ENCODE results near the gene LPXN. TPM values are rescaled to one million over a fixed set of nuclear protein-coding genes. Genes with fewer than 3 reads are reported as not detected.

Gene LPXN
- total and polyA plus RNA-seq, 10 of the 15 experiments (the other 5 are each of a cell fraction or from before 2014, with no cell fraction given) = 131 to 349 (median 201) TPM

- H3K79me2 ChIP-seq (ENCODE audit: control insufficient read depth, insufficient read depth, low read length) = peaks cover 84% of the 10 kb centered on the region
- WGBS (ENCODE audit: insufficient coverage, insufficient replicate concordance, low lambda C conversion rate, missing lambda C conversion rate) = 38% methylated on average over 4 of the region's 4 CpGs
- intact Hi-C loops (cut with micrococcal nuclease; ENCODE audit: unreplicated experiment) = no loop called here
Observed at GRCh38 chr11:58594826-58595225, 19.2 kb upstream of the LPXN start.

More at GRCh38 chr11:58594826-58595225, 19.2 kb upstream of the LPXN start:
- Histone ChIP-seq H2AFZ (ENCODE audit: control insufficient read depth, low read depth, low read length) (no peak overlapping the region), H3K9ac (ENCODE audit: control insufficient read depth, insufficient read depth, low read length) (no peak overlapping the region), H3K4me1 (ENCODE audit: control insufficient read depth, insufficient read depth, low read length) (peaks cover 5% of the 10 kb centered on the region), H3K4me2 (ENCODE audit: control insufficient read depth, insufficient read depth) (no peak overlapping the region), H3K27ac (ENCODE audit: control insufficient read depth, insufficient read depth) (no peak overlapping the region), H3K36me3 (ENCODE audit: control insufficient read depth in 2 of 2, insufficient read depth in 2 of 2, low read length in 1 of 2) (peaks cover 2 to 3% of the 10 kb centered on the region in 2 experiments), H3K27me3 (replicated peaks in 1 of 2; ENCODE audit: control insufficient read depth in 2 of 2, insufficient read depth in 2 of 2, low read length in 1 of 2) (no peaks in the 10 kb centered on the region), H3K4me3 (no peak overlapping the region), H3K9me3 (replicated peaks; ENCODE audit: control insufficient read depth, insufficient read depth, low read length) (no peaks in the 10 kb centered on the region), H4K20me1 (ENCODE audit: control insufficient read depth, insufficient read depth) (no peaks in the 10 kb centered on the region)
- POLR2A ChIA-PET = interaction anchor here (0.7 to 1.5 kb wide), 2 partner anchors 11 to 15 kb away, joined by 3 to 4 read pairs; no protein-coding TSS in a partner anchor
- no TSS peak for BruUV-seq (replicated peaks)
- DNase-seq (ENCODE audit: low read depth, low spot score) (no peak), FAIRE-seq (no peak), ATAC-seq (no peak)
- in situ Hi-C loops (cut with MboI) = loop anchor here (25.0 kb wide), 2 partner anchors 1067 to 1258 kb away; partner anchors contain the start of genes P2RX3, PATL1 and SSRP1
- RAD21 ChIA-PET (ENCODE audit: unreplicated experiment) = interaction anchor here (1.5 kb wide), 1 partner anchor 10 kb away, joined by 3 read pairs; no protein-coding TSS in a partner anchor
- CTCF ChIA-PET = interaction anchor here (0.6 to 2.1 kb wide), 4 partner anchors 26 to 464 kb away, joined by 3 to 12 read pairs (median 7); no protein-coding TSS in a partner anchor
- SMC1A ChIA-PET (ENCODE audit: uncharacterized antibody, unreplicated experiment) = interaction anchor here (1.0 to 3.6 kb wide), 5 partner anchors 9 to 28 kb away, joined by 3 to 15 read pairs (median 6); no protein-coding TSS in a partner anchor
- TF ChIP-seq SMAD5 (IDR thresholded peaks at IDR 0.05; ENCODE audit: low read depth) (no peak), MAX (IDR thresholded peaks at IDR 0.05; ENCODE audit: low read depth, low read length) (no peak), POU2F2 (IDR thresholded peaks at IDR 0.05; ENCODE audit: borderline replicate concordance, low read depth, low read length) (no peak), PAX5 (IDR thresholded peaks at IDR 0.05; ENCODE audit: borderline replicate concordance, low read depth, low read length) (no peak), CREB1 (IDR thresholded peaks at IDR 0.05; ENCODE audit: low read depth) (no peak), SMAD1 (IDR thresholded peaks at IDR 0.05; ENCODE audit: low read depth, partially characterized antibody) (no peak), STAT1 (conservative IDR thresholded peaks at IDR 0.05) (no peak), RUNX3 (IDR thresholded peaks at IDR 0.05; ENCODE audit: low read length) (no peak), TBL1XR1 (IDR thresholded peaks at IDR 0.05; ENCODE audit: low read depth, low read length) (no peak)
- TF ChIP-seq, protein P1, sequence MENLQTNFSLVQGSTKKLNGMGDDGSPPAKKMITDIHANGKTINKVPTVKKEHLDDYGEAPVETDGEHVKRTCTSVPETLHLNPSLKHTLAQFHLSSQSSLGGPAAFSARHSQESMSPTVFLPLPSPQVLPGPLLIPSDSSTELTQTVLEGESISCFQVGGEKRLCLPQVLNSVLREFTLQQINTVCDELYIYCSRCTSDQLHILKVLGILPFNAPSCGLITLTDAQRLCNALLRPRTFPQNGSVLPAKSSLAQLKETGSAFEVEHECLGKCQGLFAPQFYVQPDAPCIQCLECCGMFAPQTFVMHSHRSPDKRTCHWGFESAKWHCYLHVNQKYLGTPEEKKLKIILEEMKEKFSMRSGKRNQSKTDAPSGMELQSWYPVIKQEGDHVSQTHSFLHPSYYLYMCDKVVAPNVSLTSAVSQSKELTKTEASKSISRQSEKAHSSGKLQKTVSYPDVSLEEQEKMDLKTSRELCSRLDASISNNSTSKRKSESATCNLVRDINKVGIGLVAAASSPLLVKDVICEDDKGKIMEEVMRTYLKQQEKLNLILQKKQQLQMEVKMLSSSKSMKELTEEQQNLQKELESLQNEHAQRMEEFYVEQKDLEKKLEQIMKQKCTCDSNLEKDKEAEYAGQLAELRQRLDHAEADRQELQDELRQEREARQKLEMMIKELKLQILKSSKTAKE (IDR thresholded peaks at IDR 0.05; ENCODE audit: low read depth, poor library complexity, severe bottlenecking) = no peak

Data from GM12878 (cell line).